LNCaP clone FGC (cell line): ENCODE data around the gene ZNF608.

Experiments
- DNase-seq: peaks from one replicate; pipeline ENCODE4 v3.0.0-alpha.2; 2011; ENCODE audit warnings: low read depth
- H3K4me3 ChIP-seq: 2 replicates; pipeline ENCODE4 v1.5.1; 2011; ENCODE audit warnings: mild to moderate bottlenecking, low read depth, low read length, control low read depth
- CTCF ChIP-seq: IDR thresholded peaks from 2 replicates; pipeline ENCODE4 v1.5.1; 2012; ENCODE audit warnings: mild to moderate bottlenecking; ENCODE audit not compliant: control insufficient read depth, insufficient read depth; ENCODE audit errors: extremely low read depth

Gene ZNF608

GRCh38 chr5:124783794-124784193, 37.4 kb upstream of the ZNF608 start:
- DNase-seq = no peak
- no peak overlapping the region for H3K4me3 ChIP-seq
- no peak for TF ChIP-seq CTCF

DNA sequence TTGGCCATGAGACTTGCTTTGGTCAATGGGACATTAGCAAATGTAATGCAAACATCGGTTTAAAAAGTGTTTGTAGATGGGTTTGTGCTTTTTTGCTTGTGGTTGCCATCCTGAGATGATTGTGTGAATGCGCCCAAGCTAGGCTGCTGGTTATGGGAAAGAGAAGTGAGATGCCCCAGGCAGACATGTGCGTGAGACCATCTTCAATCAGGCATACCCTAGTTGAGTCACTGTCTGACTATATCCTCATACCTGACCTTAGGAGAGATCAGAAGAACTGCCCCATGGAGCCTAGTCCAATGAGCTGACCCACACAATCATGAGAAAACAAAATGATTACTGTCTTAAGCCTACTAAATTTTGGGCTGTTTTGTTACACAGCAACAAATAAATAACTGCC, 36.8 kb upstream of the ZNF608 start:
- no peak for TF ChIP-seq CTCF
- no peak overlapping the region for H3K4me3 ChIP-seq
- DNase-seq = no peak

DNA sequence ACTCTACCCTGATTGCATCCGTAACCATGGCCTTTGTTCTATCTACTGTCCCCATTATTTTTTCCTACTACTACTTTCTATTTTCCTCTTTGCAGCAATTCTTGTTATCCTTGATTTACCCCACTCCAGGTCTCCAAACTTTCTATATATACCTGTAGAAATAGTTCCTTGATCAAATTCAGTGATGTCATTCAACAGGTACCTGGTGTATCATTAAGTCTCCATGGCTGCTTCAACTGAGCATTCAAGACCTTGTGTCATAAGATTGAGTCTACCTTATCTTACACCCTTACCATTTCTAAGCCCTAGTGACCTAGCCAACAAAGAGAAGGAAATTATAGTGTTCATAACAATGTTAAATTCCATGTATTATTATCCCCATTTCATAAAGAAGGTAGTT, 35.8 kb upstream of the ZNF608 start:
- DNase-seq = no peak
- no peak overlapping the region for H3K4me3 ChIP-seq
- TF ChIP-seq CTCF = no peak

- DNase-seq = no peak
- TF ChIP-seq CTCF = no peak
- H3K4me3 ChIP-seq = no peak overlapping the region
Observed at GRCh38 chr5:124780011-124780410, 33.6 kb upstream of the ZNF608 start.

GRCh38 chr5:124773315-124774311, 27.2 kb upstream of the ZNF608 start:
- no peak overlapping the region for H3K4me3 ChIP-seq
- no peak for TF ChIP-seq CTCF
- no peak for DNase-seq

DNA sequence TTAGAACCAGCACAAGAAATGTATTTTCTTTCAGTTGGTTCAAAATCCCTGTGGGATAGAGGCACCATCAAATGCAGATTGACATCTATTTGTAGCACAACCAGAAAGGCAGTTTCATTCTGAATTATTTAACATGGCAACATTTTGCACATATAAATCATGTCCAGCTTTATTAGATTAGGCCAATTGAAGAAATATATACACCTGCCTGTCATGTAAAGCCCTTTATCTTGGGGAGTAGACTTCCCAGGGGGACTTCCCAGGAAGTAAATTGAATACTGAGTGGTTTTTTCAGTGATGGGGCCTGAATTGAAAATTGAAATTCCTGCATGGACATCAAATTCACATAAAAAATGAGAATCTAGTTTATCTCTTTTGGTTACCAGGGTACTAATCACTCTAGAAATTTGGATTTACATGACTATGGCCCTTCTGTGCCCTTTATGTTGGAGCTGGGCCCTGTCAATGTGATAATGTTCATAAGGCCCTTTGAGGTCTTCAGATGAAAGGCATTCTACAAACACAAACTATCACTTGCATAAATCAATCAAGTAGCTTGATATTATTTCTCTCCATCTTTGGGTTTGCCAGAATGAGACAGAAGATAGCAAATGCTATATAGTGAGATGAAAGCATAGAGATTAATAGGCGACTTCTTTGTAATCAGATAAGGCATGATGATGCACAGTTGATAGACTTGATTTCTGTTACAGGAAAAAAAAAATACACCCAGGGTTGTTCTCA, 26.2 kb upstream of the ZNF608 start:
- TF ChIP-seq CTCF = no peak
- H3K4me3 ChIP-seq = no peak overlapping the region
- DNase-seq = no peak

DNA sequence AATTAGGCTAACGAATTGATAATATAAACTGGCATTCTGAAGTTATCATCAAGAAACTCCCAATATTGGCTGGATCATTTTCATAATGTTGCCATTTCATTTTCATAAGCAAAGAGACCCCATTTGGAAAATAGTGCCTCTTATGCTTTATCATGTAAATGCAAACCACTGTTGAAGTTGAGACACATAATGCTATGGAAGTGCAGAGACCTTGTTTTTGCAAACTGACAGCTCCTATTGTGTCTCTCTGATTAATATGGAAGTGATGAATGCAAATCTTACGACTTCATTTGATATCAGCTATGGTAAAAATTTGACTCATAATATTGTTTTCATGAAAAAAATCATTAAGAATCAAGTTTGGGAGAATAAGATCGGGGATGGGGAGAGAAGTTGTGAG, 25.3 kb upstream of the ZNF608 start:
- no peak for DNase-seq
- no peak for TF ChIP-seq CTCF
- no peak overlapping the region for H3K4me3 ChIP-seq
